HG03095 (cell line): ENCODE data around the gene NVL.

ENCODE experiments used
- ATAC-seq: cut with Tn5 transposase; IDR thresholded peaks from one replicate; pipeline ENCODE4 v1.9.1; 2021; ENCODE audit warnings: moderate library complexity; ENCODE audit not compliant: unreplicated experiment

NVL gene

GRCh38 chr1:224289396-224289795 is 40.6 kb downstream of the NVL start:
- ATAC-seq, result no peak

- ATAC-seq, result no peak
Observed at GRCh38 chr1:224287714-224288113, 42.3 kb downstream of the NVL start.

- ATAC-seq, result no peak
Observed at GRCh38 chr1:224282140-224282539, 47.8 kb downstream of the NVL start.

- no peak for ATAC-seq
Observed at GRCh38 chr1:224276771-224277487, 53.0 kb downstream of the NVL start.

GRCh38 chr1:224274970-224275626 is 54.9 kb downstream of the NVL start:
- ATAC-seq, result no peak

GRCh38 chr1:224273641-224274040 is 56.3 kb downstream of the NVL start:
- ATAC-seq, result no peak

GRCh38 chr1:224271106-224271505 is 58.9 kb downstream of the NVL start:
- no peak for ATAC-seq

GRCh38 chr1:224267925-224268324 is 62.0 kb downstream of the NVL start:
- ATAC-seq, result no peak

- no peak for ATAC-seq
Observed at GRCh38 chr1:224266915-224267856, 62.8 kb downstream of the NVL start.

- ATAC-seq, result peak; percentile 83
Observed at GRCh38 chr1:224266105-224266914, 63.7 kb downstream of the NVL start.

GRCh38 chr1:224264321-224264720 is 65.7 kb downstream of the NVL start:
- ATAC-seq, result no peak

GRCh38 chr1:224262373-224263054 is 67.5 kb downstream of the NVL start:
- no peak for ATAC-seq

- ATAC-seq, result no peak
Observed at GRCh38 chr1:224259986-224260385, 70.0 kb downstream of the NVL start.

- no peak for ATAC-seq
Observed at GRCh38 chr1:224258351-224258750, 71.6 kb downstream of the NVL start.

- no peak for ATAC-seq
Observed at GRCh38 chr1:224256640-224257039, 73.3 kb downstream of the NVL start.

GRCh38 chr1:224253721-224254120 is 76.3 kb downstream of the NVL start:
- no peak for ATAC-seq

GRCh38 chr1:224252479-224252878 is 77.5 kb downstream of the NVL start:
- ATAC-seq, result no peak

GRCh38 chr1:224251741-224252146 is 78.2 kb downstream of the NVL start:
- no peak for ATAC-seq

- ATAC-seq, result no peak
Observed at GRCh38 chr1:224245188-224245587, 84.8 kb downstream of the NVL start.

GRCh38 chr1:224238756-224239155 is 91.2 kb downstream of the NVL start:
- ATAC-seq, result no peak
